T-cell (primary cell): ENCODE data around the gene COL26A1. TPM values are rescaled to one million over a fixed set of nuclear protein-coding genes. Genes with fewer than 3 reads are reported as not detected.

Experiments
- ATAC-seq, 4 experiments: fragments of 200-7000 bp in 3 of 4; fragments of 150-1000 bp in 1 of 4; cut with Tn5 transposase; replicated peaks in 1 of 4; 1 replicate in 3 of 4; 2 replicates in 1 of 4; pipeline ENCODE4 v1.10.0; 2021; ENCODE audit warnings: moderate library complexity in 3 of 4, mild to moderate bottlenecking in 2 of 4, moderate number of reproducible peaks in 1 of 4
- CTCF ChIA-PET, 2 donors: fragments of 300-600 bp; sonication (Branson Sonifier 250); formaldehyde crosslinking; loops; one replicate each; lab custom pipeline; 2022; ENCODE audit warnings: antibody characterized with exemption in 2 of 2; lab: Charles Lee
- POLR2A ChIA-PET, 2 donors: fragments of 300-600 bp; sonication (Branson Sonifier 250); formaldehyde crosslinking; loops; one replicate each; lab custom pipeline; 2022; ENCODE audit warnings: antibody characterized with exemption in 2 of 2; lab: Charles Lee
- DNase-seq, 35 experiments: peaks; one replicate each; pipeline versions ENCODE4 v3.0.0 to v3.0.0-alpha.2; 2013 to 2023
- H3K27ac ChIP-seq: one replicate; pipeline ENCODE4 v1.5.1; 2013; ENCODE audit warnings: low read length
- H3K27me3 ChIP-seq, 2 experiments: replicated peaks in 1 of 2; 1 replicate in 1 of 2; 2 replicates in 1 of 2; pipeline versions ENCODE4 v1.6.1 to v1.7.0; 2013; ENCODE audit warnings: low read length in 1 of 2, mixed read lengths in 1 of 2; ENCODE audit not compliant: control insufficient read depth in 2 of 2, insufficient read depth in 2 of 2; ENCODE audit errors: extremely low read depth in 1 of 2
- H3K36me3 ChIP-seq, 2 donors: 1 replicate in 1 of 2; 2 replicates in 1 of 2; pipeline versions ENCODE4 v1.6.1 to v1.7.0; 2013; ENCODE audit warnings: low read length in 1 of 2; ENCODE audit not compliant: control insufficient read depth in 2 of 2, insufficient read depth in 1 of 2; ENCODE audit errors: extremely low read depth in 1 of 2
- H3K4me1 ChIP-seq, 2 experiments: 1 replicate in 1 of 2; 2 replicates in 1 of 2; pipeline versions ENCODE4 v1.6.1 to v1.7.0; 2013; ENCODE audit warnings: low read length in 2 of 2, mixed read lengths in 1 of 2; ENCODE audit not compliant: insufficient read depth in 2 of 2, control insufficient read depth in 1 of 2; ENCODE audit errors: extremely low read depth in 1 of 2
- H3K4me3 ChIP-seq, 2 donors: 1 replicate in 1 of 2; 2 replicates in 1 of 2; pipeline versions ENCODE4 v1.5.1 to v1.7.0; 2013; ENCODE audit warnings: mild to moderate bottlenecking in 2 of 2, low read length in 1 of 2, moderate library complexity in 1 of 2; ENCODE audit not compliant: control insufficient read depth in 1 of 2; ENCODE audit errors: extremely low read depth in 1 of 2
- H3K9me3 ChIP-seq: 2 replicates; pipeline ENCODE4 v1.7.0; 2013
- H3K27ac Mint-ChIP-seq, 2 donors: one replicate each; pipeline ENCODE4 v1.8.0; 2020 to 2021; ENCODE audit warnings: mild to moderate bottlenecking in 2 of 2, mixed read lengths in 2 of 2
- H3K27me3 Mint-ChIP-seq, 2 donors: one replicate each; pipeline ENCODE4 v1.8.0; 2021 to 2022; ENCODE audit warnings: mixed read lengths in 2 of 2
- H3K36me3 Mint-ChIP-seq: one replicate; pipeline ENCODE4 v1.8.0; 2021; ENCODE audit warnings: mixed read lengths
- H3K4me1 Mint-ChIP-seq, 3 donors: one replicate each; pipeline ENCODE4 v1.8.0; 2020 to 2022; ENCODE audit warnings: mixed read lengths in 3 of 3, mild to moderate bottlenecking in 1 of 3
- H3K4me3 Mint-ChIP-seq, 3 donors: one replicate each; pipeline ENCODE4 v1.8.0; 2020 to 2022; ENCODE audit warnings: mild to moderate bottlenecking in 3 of 3, mixed read lengths in 3 of 3, moderate library complexity in 3 of 3
- H3K9me3 Mint-ChIP-seq, 3 donors: one replicate each; pipeline ENCODE4 v1.8.0; 2020 to 2022; ENCODE audit warnings: mixed read lengths in 3 of 3
- WGBS: methylation state at CpG from one replicate; pipeline ENCODE4 v1.1.5; 2013; ENCODE audit warnings: missing lambda C conversion rate; ENCODE audit not compliant: insufficient coverage; 5-methylcytosine and 5-hydroxymethylcytosine counted together
- total RNA-seq, 35 experiments: library from RNA in 6 of 35; stranded (reverse) in 6 of 35; fragments of 120-200 nt in 1 of 35; gene quantifications; one replicate each; pipeline versions ENCODE4 v1.2.1 to v1.2.4 and lab custom pipeline; 2013 to 2026

COL26A1 gene
- total RNA-seq, 5 donors from 2014 or later (not counting 1 experiment from before 2014, with no cell fraction given): 0.09 TPM; not detected in 4

- H3K9me3 Mint-ChIP-seq: no peaks in the 10 kb centered on the region
- peaks cover 6 to 24% of the 10 kb centered on the region in 2 donors for H3K27me3 Mint-ChIP-seq
- Histone ChIP-seq H3K4me1 (no peaks in the 10 kb centered on the region), H3K27ac (no peak overlapping the region), H3K9me3 (no peaks in the 10 kb centered on the region), H3K36me3 (no peaks in the 10 kb centered on the region), H3K27me3 (peaks cover 0 to 29% of the 10 kb centered on the region in 2 experiments), H3K4me3 (no peak overlapping the region)
- peaks cover 0 to 10% (median 0%) of the 10 kb centered on the region in 3 donors for H3K4me1 Mint-ChIP-seq
- ATAC-seq (no peak), DNase-seq (no peak)
- CTCF ChIA-PET: no interaction called here
- no CpG with 5 or more reads among the region's 5 CpGs for WGBS
- no peaks in the 10 kb centered on the region for H3K36me3 Mint-ChIP-seq
- H3K27ac Mint-ChIP-seq: no peak overlapping the region
- POLR2A ChIA-PET: no interaction called here
- no peak overlapping the region for H3K4me3 Mint-ChIP-seq
These were observed 56.0 kb downstream of the COL26A1 start for GRCh38 chr7:101418694-101419093.

- POLR2A ChIA-PET: no interaction called here
- ATAC-seq: no peak
- H3K9me3 Mint-ChIP-seq: no peaks in the 10 kb centered on the region
- 92% methylated on average over 16 of the region's 16 CpGs for WGBS
- Histone ChIP-seq H3K4me3 (no peak overlapping the region), H3K36me3 (no peaks in the 10 kb centered on the region), H3K4me1 (no peaks in the 10 kb centered on the region), H3K9me3 (no peaks in the 10 kb centered on the region), H3K27ac (no peak overlapping the region), H3K27me3 (peaks cover 0 to 28% of the 10 kb centered on the region in 2 experiments)
- CTCF ChIA-PET: no interaction called here
- H3K4me1 Mint-ChIP-seq: peaks cover 0 to 10% (median 0%) of the 10 kb centered on the region in 3 donors
- no peak overlapping the region for H3K4me3 Mint-ChIP-seq
- no peak for DNase-seq
- H3K36me3 Mint-ChIP-seq: no peaks in the 10 kb centered on the region
- no peak overlapping the region for H3K27ac Mint-ChIP-seq
- peaks cover 6 to 20% of the 10 kb centered on the region in 2 donors for H3K27me3 Mint-ChIP-seq
These were observed 57.2 kb downstream of the COL26A1 start for GRCh38 chr7:101419831-101420230.

GRCh38 chr7:101420436-101420835 is 57.8 kb downstream of the COL26A1 start:
- H3K36me3 ChIP-seq: no peaks in the 10 kb centered on the region
- Mint-ChIP-seq H3K27me3 (peaks cover 6 to 20% of the 10 kb centered on the region in 2 donors), H3K4me1 (peaks cover 0 to 10% (median 0%) of the 10 kb centered on the region in 3 donors), H3K4me3 (no peak overlapping the region), H3K36me3 (no peaks in the 10 kb centered on the region), H3K27ac (no peak overlapping the region), H3K9me3 (no peaks in the 10 kb centered on the region)
- ChIA-PET POLR2A (no interaction called here), CTCF (no interaction called here)
- no peak for ATAC-seq
- no peak for DNase-seq
- no peak overlapping the region for H3K4me3 ChIP-seq
- no peaks in the 10 kb centered on the region for H3K4me1 ChIP-seq
- peaks cover 0 to 28% of the 10 kb centered on the region in 2 experiments for H3K27me3 ChIP-seq
- H3K9me3 ChIP-seq: no peaks in the 10 kb centered on the region
- WGBS: 79% methylated on average over 4 of the region's 5 CpGs
- no peak overlapping the region for H3K27ac ChIP-seq

- Mint-ChIP-seq H3K9me3 (no peaks in the 10 kb centered on the region), H3K27me3 (peaks cover 6 to 16% of the 10 kb centered on the region in 2 donors), H3K4me3 (no peak overlapping the region), H3K36me3 (no peaks in the 10 kb centered on the region), H3K27ac (no peak overlapping the region), H3K4me1 (peaks cover 0 to 10% (median 0%) of the 10 kb centered on the region in 3 donors)
- Histone ChIP-seq H3K27me3 (peaks cover 0 to 28% of the 10 kb centered on the region in 2 experiments), H3K9me3 (no peaks in the 10 kb centered on the region), H3K27ac (no peak overlapping the region), H3K36me3 (no peaks in the 10 kb centered on the region), H3K4me1 (no peaks in the 10 kb centered on the region), H3K4me3 (no peak overlapping the region)
- DNase-seq (no peak), ATAC-seq (no peak)
- ChIA-PET POLR2A (no interaction called here), CTCF (no interaction called here)
- whole genome bisulfite sequencing: 97% methylated on average over 6 of the region's 11 CpGs
These were observed 59.9 kb downstream of the COL26A1 start for GRCh38 chr7:101422356-101423195.

GRCh38 chr7:101426303-101427011 is 63.8 kb downstream of the COL26A1 start:
- Histone ChIP-seq H3K9me3 (no peaks in the 10 kb centered on the region), H3K4me1 (peaks cover 0 to 2% of the 10 kb centered on the region in 2 experiments), H3K4me3 (no peak overlapping the region), H3K36me3 (no peaks in the 10 kb centered on the region), H3K27ac (no peak overlapping the region), H3K27me3 (peaks cover 0 to 6% of the 10 kb centered on the region in 2 experiments)
- POLR2A ChIA-PET: no interaction called here
- no peak for ATAC-seq
- no peak overlapping the region for H3K4me3 Mint-ChIP-seq
- no peak overlapping the region for H3K27ac Mint-ChIP-seq
- peaks cover 4 to 6% of the 10 kb centered on the region in 2 donors for H3K27me3 Mint-ChIP-seq
- CTCF ChIA-PET: no interaction called here
- no peak for DNase-seq
- no peaks in the 10 kb centered on the region for H3K9me3 Mint-ChIP-seq
- no peaks in the 10 kb centered on the region for H3K36me3 Mint-ChIP-seq
- WGBS: 91% methylated on average over 6 of the region's 10 CpGs
- peaks cover 6 to 12% (median 7%) of the 10 kb centered on the region in 3 donors for H3K4me1 Mint-ChIP-seq

GRCh38 chr7:101428093-101428866 is 65.6 kb downstream of the COL26A1 start:
- ATAC-seq (no peak), DNase-seq (no peak)
- ChIA-PET CTCF (interaction anchor here in 1 of 2 donors (0.6 kb wide), 1 partner anchor 446 kb away, joined by 3 read pairs; no protein-coding TSS in a partner anchor), POLR2A (no interaction called here)
- H3K4me3 Mint-ChIP-seq: no peak overlapping the region
- peaks cover 5 to 13% of the 10 kb centered on the region in 2 donors for H3K27me3 Mint-ChIP-seq
- no peaks in the 10 kb centered on the region for H3K9me3 ChIP-seq
- no peak overlapping the region for H3K4me3 ChIP-seq
- no peaks in the 10 kb centered on the region for H3K9me3 Mint-ChIP-seq
- H3K4me1 ChIP-seq: peaks cover 0 to 2% of the 10 kb centered on the region in 2 experiments
- H3K36me3 Mint-ChIP-seq: no peaks in the 10 kb centered on the region
- WGBS: 46% methylated on average over 6 of the region's 11 CpGs
- no peak overlapping the region for H3K27ac Mint-ChIP-seq
- no peaks in the 10 kb centered on the region for H3K36me3 ChIP-seq
- no peak overlapping the region for H3K27ac ChIP-seq
- H3K27me3 ChIP-seq: peaks cover 0 to 20% of the 10 kb centered on the region in 2 experiments
- H3K4me1 Mint-ChIP-seq: peaks cover 6 to 12% (median 7%) of the 10 kb centered on the region in 3 donors
